Testis (tissue), 2 donors: ENCODE data around the gene RELA.

Experiments
- CTCF ChIP-seq, 3 experiments: fragments of 450-650 bp in 2 of 3; fragments of 200-600 bp in 1 of 3; sonication (generic) in 1 of 3; IDR thresholded peaks; one replicate each; pipeline ENCODE4 v1.5.1; 2016 to 2019; ENCODE audit warnings: antibody characterized with exemption in 3 of 3, mild to moderate bottlenecking in 2 of 3, moderate library complexity in 1 of 3
- POLR2A ChIP-seq: fragments of 450-650 bp; IDR thresholded peaks from one replicate; pipeline ENCODE4 v1.6.1; 2017; ENCODE audit warnings: antibody characterized with exemption, mild to moderate bottlenecking, moderate library complexity

DNA sequence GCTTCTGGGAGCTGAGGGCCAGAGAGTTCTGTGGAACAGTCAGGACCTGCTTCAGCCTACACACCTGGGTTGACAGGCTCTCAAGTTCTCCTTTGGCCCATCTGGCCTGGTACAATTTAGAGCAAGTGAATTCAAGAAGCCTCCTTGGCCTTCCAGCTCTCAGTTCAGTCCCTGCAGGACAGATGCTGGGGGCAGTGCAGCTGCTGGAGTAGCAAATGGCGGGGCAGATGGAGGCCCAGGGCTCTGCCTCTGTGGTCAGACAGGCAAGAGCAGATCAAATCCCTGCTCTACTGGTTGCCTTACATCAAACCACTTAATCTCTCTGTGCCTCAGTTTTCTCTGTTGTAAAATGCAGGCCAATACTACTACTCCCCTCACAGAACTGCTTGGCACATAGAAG, 58.5 kb downstream of the RELA start:
- TF ChIP-seq CTCF (IDR thresholded peaks at IDR 0.05) (no peak), POLR2A (no peak)
